PC-3 (cell line): ENCODE measurements around the gene ZNF750. TPM values are rescaled to one million over a fixed set of nuclear protein-coding genes. Genes with fewer than 3 reads are reported as not detected.

Experiments
- ATAC-seq: fragments of 200-7000 bp; cut with Tn5 transposase; 2 replicates; pipeline ENCODE4 v1.9.1; 2020; ENCODE audit warnings: mild to moderate bottlenecking, moderate library complexity
- BruUV-seq: library from RNA; stranded (reverse); fragments of 400-500 nt; replicated peaks from 2 replicates; lab custom pipeline; 2021; lab: Mats Ljungman, UMichigan
- CTCF ChIA-PET: fragments of 300-600 bp; sonication (Branson Sonifier 250); formaldehyde crosslinking; loops from one replicate; lab custom pipeline; 2022; ENCODE audit warnings: antibody characterized with exemption; lab: Charles Lee
- POLR2A ChIA-PET: fragments of 300-600 bp; sonication (Branson Sonifier 250); formaldehyde crosslinking; loops from one replicate; lab custom pipeline; 2022; ENCODE audit warnings: antibody characterized with exemption; ENCODE audit not compliant: unreplicated experiment; lab: Charles Lee
- DNase-seq: peaks from one replicate; pipeline ENCODE4 v3.0.0-alpha.2; 2015
- H2AFZ ChIP-seq: fragments of 300-600 bp; sonication (generic); 2 replicates; pipeline ENCODE4 v1.6.0; 2016; ENCODE audit warnings: antibody characterized with exemption, low read length
- H3F3A ChIP-seq: fragments of 300-600 bp; sonication (generic); one replicate; pipeline ENCODE4 v1.6.0; 2017; ENCODE audit warnings: antibody characterized with exemption, low read length, control low read depth, mild to moderate bottlenecking; ENCODE audit not compliant: unreplicated experiment
- H3K27ac ChIP-seq: fragments of 300-600 bp; sonication (generic); 2 replicates; pipeline ENCODE4 v1.5.1; 2016; ENCODE audit warnings: mild to moderate bottlenecking, low read length
- H3K27me3 ChIP-seq: fragments of 300-600 bp; sonication (generic); 2 replicates; pipeline ENCODE4 v1.6.1; 2016; ENCODE audit warnings: low read length, mixed read lengths
- H3K36me3 ChIP-seq: fragments of 300-600 bp; sonication (generic); 2 replicates; pipeline ENCODE4 v1.6.1; 2016; ENCODE audit warnings: low read depth, mixed run types, low read length, mixed read lengths
- H3K4me1 ChIP-seq: fragments of 300-600 bp; sonication (generic); 2 replicates; pipeline ENCODE4 v1.5.1; 2016; ENCODE audit warnings: low read length; ENCODE audit not compliant: insufficient read depth
- H3K4me2 ChIP-seq: fragments of 300-600 bp; sonication (generic); 2 replicates; pipeline ENCODE4 v1.6.0; 2016; ENCODE audit warnings: low read length
- H3K4me3 ChIP-seq: fragments of 300-600 bp; sonication (generic); 2 replicates; pipeline ENCODE4 v1.5.1; 2016; ENCODE audit warnings: mild to moderate bottlenecking, low read length, mixed read lengths
- H3K79me2 ChIP-seq: fragments of 300-600 bp; sonication (generic); 2 replicates; pipeline ENCODE4 v1.6.1; 2017; ENCODE audit warnings: low read length, mixed read lengths
- H3K9ac ChIP-seq: fragments of 300-600 bp; sonication (generic); 2 replicates; pipeline ENCODE4 v1.6.0; 2016; ENCODE audit warnings: mild to moderate bottlenecking, low read length
- H3K9me2 ChIP-seq: fragments of 300-600 bp; sonication (generic); replicated peaks from 2 replicates; pipeline ENCODE4 v1.6.1; 2016; ENCODE audit warnings: mixed run types, low read length, mixed read lengths
- H3K9me3 ChIP-seq: fragments of 300-600 bp; sonication (generic); 2 replicates; pipeline ENCODE4 v1.6.1; 2016; ENCODE audit warnings: low read length, mixed read lengths
- H4K20me1 ChIP-seq: fragments of 300-600 bp; sonication (generic); 2 replicates; pipeline ENCODE4 v1.6.1; 2016; ENCODE audit warnings: low read length, mixed read lengths
- EZH2 ChIP-seq: fragments of 300-600 bp; sonication (generic); IDR thresholded peaks from one replicate; pipeline ENCODE4 v1.6.1; 2017; ENCODE audit warnings: antibody characterized with exemption, mild to moderate bottlenecking, low read length; ENCODE audit not compliant: unreplicated experiment
- EZH2phosphoT487 ChIP-seq: fragments of 300-600 bp; sonication (generic); IDR thresholded peaks from 2 replicates; pipeline ENCODE4 v1.6.1; 2018; ENCODE audit warnings: mild to moderate bottlenecking, antibody characterized with exemption, low read length, borderline replicate concordance
- intact Hi-C: fragments of 100-400 bp; cut with micrococcal nuclease; formaldehyde crosslinking; loops from 2 replicates; pipeline ENCODE4 v1.9.0; 2023
- total RNA-seq: library from RNA; depleted of rRNA; stranded (reverse); fragments of >200 nt; gene quantifications from 2 replicates; pipeline ENCODE4 v1.2.3, GENCODE V29; 2014
- TF ChIP-seq, protein P1 (sequence below): fragments of 300-600 bp; sonication (generic); conservative IDR thresholded peaks from 2 replicates; pipeline ENCODE4 v1.5.1; 2017; ENCODE audit warnings: antibody characterized with exemption, low read depth, mild to moderate bottlenecking, low read length

ZNF750 gene
- total RNA-seq, 1 experiment from 2014 or later = not detected

DNA sequence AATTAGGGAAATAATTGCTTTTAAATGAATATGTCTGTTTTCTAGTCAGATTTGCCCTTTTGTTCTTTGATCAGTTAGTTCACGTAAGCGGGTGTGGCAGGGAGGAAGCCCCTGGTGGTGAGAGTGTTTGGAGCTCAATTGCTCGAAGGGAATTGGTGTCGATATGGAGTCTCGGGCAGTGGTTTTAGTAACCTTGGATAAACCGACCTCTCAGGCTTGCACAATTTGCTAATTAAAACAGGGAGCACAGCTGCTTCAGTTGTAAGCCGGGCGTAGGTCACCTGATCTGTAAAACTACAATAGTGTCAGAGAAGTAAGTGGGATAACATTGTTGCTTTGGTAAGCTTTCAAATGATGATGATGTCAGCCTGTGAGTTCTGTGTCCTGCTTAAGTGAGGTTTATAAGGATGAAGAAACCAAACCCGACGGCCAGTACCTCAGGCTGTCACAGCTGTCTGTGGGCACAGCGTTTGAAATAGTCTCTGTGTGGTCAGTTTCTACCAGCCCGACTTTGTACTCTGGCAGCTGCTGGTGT, 2.9 kb downstream of the ZNF750 start:
- no peak overlapping the region for H3K9ac ChIP-seq
- H3K9me2 ChIP-seq = no peaks in the 10 kb centered on the region
- no peaks in the 10 kb centered on the region for H3K27me3 ChIP-seq
- TF ChIP-seq EZH2phosphoT487 (no peak), EZH2 (no peak)
- TF ChIP-seq, protein P1, sequence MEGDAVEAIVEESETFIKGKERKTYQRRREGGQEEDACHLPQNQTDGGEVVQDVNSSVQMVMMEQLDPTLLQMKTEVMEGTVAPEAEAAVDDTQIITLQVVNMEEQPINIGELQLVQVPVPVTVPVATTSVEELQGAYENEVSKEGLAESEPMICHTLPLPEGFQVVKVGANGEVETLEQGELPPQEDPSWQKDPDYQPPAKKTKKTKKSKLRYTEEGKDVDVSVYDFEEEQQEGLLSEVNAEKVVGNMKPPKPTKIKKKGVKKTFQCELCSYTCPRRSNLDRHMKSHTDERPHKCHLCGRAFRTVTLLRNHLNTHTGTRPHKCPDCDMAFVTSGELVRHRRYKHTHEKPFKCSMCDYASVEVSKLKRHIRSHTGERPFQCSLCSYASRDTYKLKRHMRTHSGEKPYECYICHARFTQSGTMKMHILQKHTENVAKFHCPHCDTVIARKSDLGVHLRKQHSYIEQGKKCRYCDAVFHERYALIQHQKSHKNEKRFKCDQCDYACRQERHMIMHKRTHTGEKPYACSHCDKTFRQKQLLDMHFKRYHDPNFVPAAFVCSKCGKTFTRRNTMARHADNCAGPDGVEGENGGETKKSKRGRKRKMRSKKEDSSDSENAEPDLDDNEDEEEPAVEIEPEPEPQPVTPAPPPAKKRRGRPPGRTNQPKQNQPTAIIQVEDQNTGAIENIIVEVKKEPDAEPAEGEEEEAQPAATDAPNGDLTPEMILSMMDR = no peak
- no peak overlapping the region for H3K4me2 ChIP-seq
- H3F3A ChIP-seq = no peaks in the 10 kb centered on the region
- H4K20me1 ChIP-seq = no peaks in the 10 kb centered on the region
- no peaks in the 10 kb centered on the region for H3K79me2 ChIP-seq
- DNase-seq (no peak), ATAC-seq (no peak)
- POLR2A ChIA-PET = no interaction called here
- no peaks in the 10 kb centered on the region for H3K9me3 ChIP-seq
- no peak overlapping the region for H2AFZ ChIP-seq
- no peak overlapping the region for H3K27ac ChIP-seq
- intact Hi-C loops = no loop called here
- CTCF ChIA-PET = no interaction called here
- H3K36me3 ChIP-seq = no peaks in the 10 kb centered on the region
- no peaks in the 10 kb centered on the region for H3K4me1 ChIP-seq
- no peak overlapping the region for H3K4me3 ChIP-seq
- no TSS peak for BruUV-seq

DNA sequence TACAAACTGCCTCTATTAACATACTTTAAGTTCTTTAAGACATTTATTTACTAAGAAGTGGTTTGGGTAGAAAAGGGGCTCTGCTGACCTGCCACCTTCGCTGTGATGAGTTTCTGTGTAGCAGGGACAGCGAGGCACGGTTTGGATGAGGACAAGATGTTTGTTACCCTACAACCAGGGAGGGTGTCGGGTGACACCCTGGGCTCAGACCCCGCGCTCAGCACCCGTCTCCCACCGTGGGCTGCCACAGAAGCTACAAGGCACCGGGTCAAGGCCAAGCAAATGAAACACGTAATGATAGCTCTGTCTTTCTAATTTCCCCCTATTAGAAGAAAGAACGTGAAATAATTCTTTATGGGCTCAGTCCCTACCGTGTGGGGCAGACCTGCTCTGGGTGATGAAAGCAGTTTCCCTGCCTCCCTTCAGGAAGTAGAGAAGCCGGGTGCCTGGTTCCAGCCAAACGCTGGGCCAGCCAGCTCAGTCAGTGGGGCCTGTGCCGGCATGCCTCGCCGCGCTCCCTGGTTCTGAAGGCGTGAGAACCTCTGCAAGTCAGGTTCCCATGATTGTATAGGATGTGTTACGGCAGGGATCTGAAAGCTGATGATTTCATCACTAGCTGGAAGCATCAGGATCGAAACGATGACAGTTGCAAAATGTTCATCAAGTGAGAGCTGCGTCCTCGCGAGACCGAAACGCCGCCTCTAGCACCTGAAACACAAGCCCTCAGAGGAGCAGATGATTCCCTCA, 3.9 kb downstream of the ZNF750 start:
- no peak overlapping the region for H2AFZ ChIP-seq
- no peak for DNase-seq
- H3K36me3 ChIP-seq = no peaks in the 10 kb centered on the region
- no peak overlapping the region for H3K4me3 ChIP-seq
- ChIA-PET CTCF (interaction anchor here (0.7 kb wide), 1 partner anchor 17 kb away, joined by 3 read pairs; no protein-coding TSS in a partner anchor), POLR2A (no interaction called here)
- H3K79me2 ChIP-seq = no peaks in the 10 kb centered on the region
- TF ChIP-seq EZH2 (no peak), EZH2phosphoT487 (no peak)
- TF ChIP-seq, protein P1 = no peak
- no peak overlapping the region for H3K9ac ChIP-seq
- H4K20me1 ChIP-seq = no peaks in the 10 kb centered on the region
- no peak overlapping the region for H3K27ac ChIP-seq
- H3K4me1 ChIP-seq = no peaks in the 10 kb centered on the region
- H3K9me2 ChIP-seq = no peaks in the 10 kb centered on the region
- no peak overlapping the region for H3K4me2 ChIP-seq
- intact Hi-C loops = no loop called here
- H3F3A ChIP-seq = no peaks in the 10 kb centered on the region
- no TSS peak for BruUV-seq
- H3K27me3 ChIP-seq = no peaks in the 10 kb centered on the region
- H3K9me3 ChIP-seq = no peaks in the 10 kb centered on the region
- ATAC-seq = no peak

DNA sequence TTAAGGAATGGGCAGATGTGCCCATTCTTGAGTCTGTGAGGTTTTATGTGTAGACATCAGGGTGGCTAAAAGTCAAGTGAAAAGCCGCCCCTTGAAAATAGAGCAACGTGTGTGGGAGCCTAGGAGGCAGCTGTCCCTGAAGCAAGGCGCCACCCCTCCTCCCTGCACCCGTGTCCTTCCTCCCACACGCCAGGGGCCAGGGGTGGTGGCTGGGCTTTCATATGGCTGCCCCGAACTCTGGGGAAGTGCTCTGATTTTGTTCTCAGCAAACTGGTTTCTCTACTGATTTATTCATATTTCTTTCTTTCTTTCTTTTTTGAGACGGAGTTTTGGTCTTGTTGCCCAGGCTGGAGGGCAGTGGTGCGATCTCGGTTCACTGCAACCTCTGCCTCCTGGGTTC, 4.7 kb downstream of the ZNF750 start:
- CTCF ChIA-PET = no interaction called here
- H3K27ac ChIP-seq = no peak overlapping the region

More for the DNA sequence above, 4.7 kb downstream of the ZNF750 start:
- Histone ChIP-seq H3K4me3 (no peak overlapping the region), H3K9me2 (no peaks in the 10 kb centered on the region), H3K9ac (no peak overlapping the region), H2AFZ (no peak overlapping the region), H3K4me1 (no peaks in the 10 kb centered on the region), H3K27me3 (no peaks in the 10 kb centered on the region), H3K36me3 (no peaks in the 10 kb centered on the region), H4K20me1 (no peaks in the 10 kb centered on the region), H3K9me3 (no peaks in the 10 kb centered on the region), H3F3A (no peaks in the 10 kb centered on the region), H3K4me2 (no peak overlapping the region), H3K79me2 (no peaks in the 10 kb centered on the region)
- intact Hi-C loops = no loop called here
- DNase-seq (no peak), ATAC-seq (no peak)
- POLR2A ChIA-PET = no interaction called here
- BruUV-seq = no TSS peak
- TF ChIP-seq EZH2 (no peak), EZH2phosphoT487 (no peak)
- TF ChIP-seq, protein P1 = no peak
